Uterus (tissue), 4 donors: ENCODE measurements around the gene RAPGEF6. TPM values are rescaled to one million over a fixed set of nuclear protein-coding genes. Genes with fewer than 3 reads are reported as not detected.
"Not testable (repeated sequence)": the region's sequence is repeated elsewhere in the genome, so short reads cannot be mapped to it uniquely, and the experiment has no call there.

ENCODE experiments used
- DNase-seq, 2 donors: peaks; one replicate each; pipeline ENCODE4 v3.0.0-alpha.2; 2019 to 2020
- H3K27ac ChIP-seq, 2 donors: fragments of 200-600 bp; sonication (generic); 1 replicate in 1 of 2; 2 replicates in 1 of 2; pipeline ENCODE4 v1.5.1; 2016 to 2018
- H3K27me3 ChIP-seq, 2 donors: fragments of 200-600 bp; sonication (generic); one replicate each; pipeline ENCODE4 v1.5.1; 2018 to 2019; ENCODE audit warnings: control low read depth in 1 of 2
- H3K36me3 ChIP-seq, 2 donors: fragments of 200-600 bp; sonication (generic); one replicate each; pipeline ENCODE4 v1.5.1; 2019; ENCODE audit warnings: control low read depth in 1 of 2
- H3K4me1 ChIP-seq, 2 donors: fragments of 200-600 bp; sonication (generic); one replicate each; pipeline ENCODE4 v1.5.1; 2018 to 2019; ENCODE audit warnings: control low read depth in 1 of 2
- H3K4me3 ChIP-seq, 2 donors: fragments of 200-600 bp; sonication (generic); 1 replicate in 1 of 2; 2 replicates in 1 of 2; pipeline ENCODE4 v1.5.1; 2018 to 2019; ENCODE audit warnings: mild to moderate bottlenecking in 1 of 2
- H3K9me3 ChIP-seq, 2 donors: fragments of 200-600 bp; sonication (generic); one replicate each; pipeline ENCODE4 v1.5.1; 2019; ENCODE audit warnings: control low read depth in 1 of 2
- CTCF ChIP-seq, 4 experiments: fragments of 200-600 bp in 2 of 4; fragments of 450-650 bp in 2 of 4; sonication (generic) in 2 of 4; IDR thresholded peaks; one replicate each; pipeline ENCODE4 v1.5.1; 2016 to 2019; ENCODE audit warnings: antibody characterized with exemption in 4 of 4, mild to moderate bottlenecking in 2 of 4, moderate library complexity in 1 of 4
- POLR2A ChIP-seq, 2 donors: fragments of 450-650 bp; IDR thresholded peaks; one replicate each; pipeline ENCODE4 v1.6.1; 2016; ENCODE audit warnings: antibody characterized with exemption in 2 of 2, mild to moderate bottlenecking in 1 of 2, moderate library complexity in 1 of 2
- intact Hi-C: fragments of 100-400 bp; cut with DNase I; formaldehyde crosslinking; loops from one replicate; pipeline ENCODE4 v1.15.1; 2023; ENCODE audit warnings: low total_unique reads
- total RNA-seq, 4 donors: library from RNA; depleted of rRNA in 3 of 4; stranded (reverse); fragments of >200 nt in 3 of 4; gene quantifications; one replicate each; pipeline versions ENCODE4 v1.1.0 to v1.2.4, GENCODE V29; 2014 to 2023
- donor health status: DM: yes; HTN: yes; CAD: no.

The RAPGEF6 gene
- total RNA-seq, 4 donors from 2014 or later, result 11.8 to 36.8 (median 23.4) TPM

- no peak overlapping the region for H3K4me3 ChIP-seq
- no peak overlapping the region for H3K27ac ChIP-seq
- intact Hi-C loops, result no loop called here
- no peaks in the 10 kb centered on the region for H3K9me3 ChIP-seq
- TF ChIP-seq POLR2A (IDR thresholded peaks at IDR 0.05) (no peak), CTCF (IDR thresholded peaks at IDR 0.05) (no peak)
- H3K27me3 ChIP-seq, result no peaks in the 10 kb centered on the region
- no peak for DNase-seq
- no peaks in the 10 kb centered on the region for H3K36me3 ChIP-seq
- H3K4me1 ChIP-seq, result no peaks in the 10 kb centered on the region
These were observed 250.3 kb downstream of the RAPGEF6 start for GRCh38 chr5:131384616-131385214.

GRCh38 chr5:131384173-131384572 lies 250.9 kb downstream of the RAPGEF6 start:
- H3K9me3 ChIP-seq, result no peaks in the 10 kb centered on the region
- H3K4me3 ChIP-seq, result no peak overlapping the region
- H3K36me3 ChIP-seq, result no peaks in the 10 kb centered on the region
- no peak for DNase-seq
- intact Hi-C loops, result no loop called here
- no peaks in the 10 kb centered on the region for H3K27me3 ChIP-seq
- TF ChIP-seq CTCF (IDR thresholded peaks at IDR 0.05) (no peak), POLR2A (IDR thresholded peaks at IDR 0.05) (no peak)
- H3K4me1 ChIP-seq, result no peaks in the 10 kb centered on the region
- no peak overlapping the region for H3K27ac ChIP-seq

- Histone ChIP-seq H3K27ac (no peak overlapping the region), H3K4me1 (no peaks in the 10 kb centered on the region), H3K4me3 (no peak overlapping the region), H3K27me3 (no peaks in the 10 kb centered on the region), H3K9me3 (no peaks in the 10 kb centered on the region), H3K36me3 (no peaks in the 10 kb centered on the region)
- intact Hi-C loops, result no loop called here
- TF ChIP-seq CTCF (IDR thresholded peaks at IDR 0.05) (peak in 2 of 4 experiments; percentile 13 to 14), POLR2A (IDR thresholded peaks at IDR 0.05) (no peak)
- DNase-seq, result no peak
These were observed 252.3 kb downstream of the RAPGEF6 start for GRCh38 chr5:131382407-131383395.

GRCh38 chr5:131381777-131382176 lies 253.3 kb downstream of the RAPGEF6 start:
- Histone ChIP-seq H3K36me3 (no peaks in the 10 kb centered on the region), H3K27ac (no peak overlapping the region), H3K9me3 (no peaks in the 10 kb centered on the region), H3K27me3 (no peaks in the 10 kb centered on the region), H3K4me1 (no peaks in the 10 kb centered on the region), H3K4me3 (no peak overlapping the region)
- intact Hi-C loops, result no loop called here
- no peak for DNase-seq
- TF ChIP-seq CTCF (IDR thresholded peaks at IDR 0.05) (no peak), POLR2A (IDR thresholded peaks at IDR 0.05) (no peak)

- no peak overlapping the region for H3K4me3 ChIP-seq
- intact Hi-C loops, result no loop called here
- no peak for DNase-seq
- no peaks in the 10 kb centered on the region for H3K9me3 ChIP-seq
- TF ChIP-seq CTCF (IDR thresholded peaks at IDR 0.05) (no peak), POLR2A (IDR thresholded peaks at IDR 0.05) (no peak)
- H3K27ac ChIP-seq, result no peak overlapping the region
- no peaks in the 10 kb centered on the region for H3K4me1 ChIP-seq
- no peaks in the 10 kb centered on the region for H3K36me3 ChIP-seq
- no peaks in the 10 kb centered on the region for H3K27me3 ChIP-seq
These were observed 254.0 kb downstream of the RAPGEF6 start for GRCh38 chr5:131381021-131381420.

- H3K4me1 ChIP-seq, intact Hi-C loops: not testable (repeated sequence)
These were observed 254.8 kb downstream of the RAPGEF6 start for GRCh38 chr5:131380238-131380637.

More at GRCh38 chr5:131380238-131380637, 254.8 kb downstream of the RAPGEF6 start:
- not testable (repeated sequence) for H3K27me3 ChIP-seq, H3K4me3 ChIP-seq, H3K9me3 ChIP-seq, DNase-seq, H3K36me3 ChIP-seq
- peak overlapping the region in 1 of 2 donors; percentile 53 for H3K27ac ChIP-seq
